Stimulated activated CD4-positive, alpha-beta T cell treated with anti-CD3 and anti-CD28 coated beads, Interleukin-1b, Interleukin-23, amount 100 ng/mL, for 24 hours (primary cell): ENCODE measurements around the gene FAM118A.
"Not testable (repeated sequence)": the region's sequence is repeated elsewhere in the genome, so short reads cannot be mapped to it uniquely, and the experiment has no call there.

Source experiments
- DNase-seq, 4 experiments: peaks; one replicate each; pipeline ENCODE4 v3.0.0-alpha.2; 2020; ENCODE audit warnings: low read depth in 4 of 4, low spot score in 1 of 4

The FAM118A gene

GRCh38 chr22:45281010-45281409 is 28.7 kb upstream of the FAM118A start:
- DNase-seq: no peak

GRCh38 chr22:45284705-45285262 is 24.9 kb upstream of the FAM118A start, which contains the start of gene UPK3A:
UPK3A (plus strand) TSS chr22:45284949; CDS start chr22:45285014, 65 bp downstream.
- peak in 3 of 4 experiments; percentile 16 to 46 (median 40) for DNase-seq

GRCh38 chr22:45285263-45286058 is 24.3 kb upstream of the FAM118A start:
- DNase-seq: no peak

- no peak for DNase-seq
Measured at GRCh38 chr22:45286854-45287551, 22.7 kb upstream of the FAM118A start.

- no peak for DNase-seq
Measured at GRCh38 chr22:45290410-45290936, 19.3 kb upstream of the FAM118A start.

- DNase-seq: no peak
Measured at GRCh38 chr22:45291061-45291930, 18.4 kb upstream of the FAM118A start.

- no peak for DNase-seq
Measured at GRCh38 chr22:45291931-45292290, 17.8 kb upstream of the FAM118A start.

- DNase-seq: no peak
Measured at GRCh38 chr22:45292731-45293442, 16.8 kb upstream of the FAM118A start.

GRCh38 chr22:45294030-45294429 is 15.7 kb upstream of the FAM118A start:
- no peak for DNase-seq

- DNase-seq: not testable (repeated sequence)
Measured at GRCh38 chr22:45295004-45295403, 14.7 kb upstream of the FAM118A start.

- DNase-seq: no peak
Measured at GRCh38 chr22:45295492-45295891, 14.2 kb upstream of the FAM118A start.

- DNase-seq: no peak
Measured at GRCh38 chr22:45296628-45297297, 13.0 kb upstream of the FAM118A start.

- no peak for DNase-seq
Measured at GRCh38 chr22:45298934-45299505, 10.7 kb upstream of the FAM118A start.

GRCh38 chr22:45302751-45303150 is 7.0 kb upstream of the FAM118A start:
- DNase-seq: no peak

- no peak for DNase-seq
Measured at GRCh38 chr22:45303181-45303580, 6.6 kb upstream of the FAM118A start.

- DNase-seq: no peak
Measured at GRCh38 chr22:45304971-45305370, 4.8 kb upstream of the FAM118A start.

- DNase-seq: no peak
Measured at GRCh38 chr22:45305456-45306075, 4.2 kb upstream of the FAM118A start.

- no peak for DNase-seq
Measured at GRCh38 chr22:45306139-45306538, 3.6 kb upstream of the FAM118A start.

- DNase-seq: no peak
Measured at GRCh38 chr22:45308391-45308956, 1.3 kb upstream of the FAM118A start.
